DMS114 treated with DMSO at 0.1 percent for 48 hours (cell line): Measurements from ENCODE around the gene SOAT1.
"Not testable (repeated sequence)": the region's sequence is repeated elsewhere in the genome, so short reads cannot be mapped to it uniquely, and the experiment has no call there.

Source experiments
- DNase-seq: peaks from one replicate; lab custom pipeline; 2025; ENCODE audit not compliant: unreplicated experiment; lab: John Stamatoyannopoulos, UW

SOAT1 gene

DNA sequence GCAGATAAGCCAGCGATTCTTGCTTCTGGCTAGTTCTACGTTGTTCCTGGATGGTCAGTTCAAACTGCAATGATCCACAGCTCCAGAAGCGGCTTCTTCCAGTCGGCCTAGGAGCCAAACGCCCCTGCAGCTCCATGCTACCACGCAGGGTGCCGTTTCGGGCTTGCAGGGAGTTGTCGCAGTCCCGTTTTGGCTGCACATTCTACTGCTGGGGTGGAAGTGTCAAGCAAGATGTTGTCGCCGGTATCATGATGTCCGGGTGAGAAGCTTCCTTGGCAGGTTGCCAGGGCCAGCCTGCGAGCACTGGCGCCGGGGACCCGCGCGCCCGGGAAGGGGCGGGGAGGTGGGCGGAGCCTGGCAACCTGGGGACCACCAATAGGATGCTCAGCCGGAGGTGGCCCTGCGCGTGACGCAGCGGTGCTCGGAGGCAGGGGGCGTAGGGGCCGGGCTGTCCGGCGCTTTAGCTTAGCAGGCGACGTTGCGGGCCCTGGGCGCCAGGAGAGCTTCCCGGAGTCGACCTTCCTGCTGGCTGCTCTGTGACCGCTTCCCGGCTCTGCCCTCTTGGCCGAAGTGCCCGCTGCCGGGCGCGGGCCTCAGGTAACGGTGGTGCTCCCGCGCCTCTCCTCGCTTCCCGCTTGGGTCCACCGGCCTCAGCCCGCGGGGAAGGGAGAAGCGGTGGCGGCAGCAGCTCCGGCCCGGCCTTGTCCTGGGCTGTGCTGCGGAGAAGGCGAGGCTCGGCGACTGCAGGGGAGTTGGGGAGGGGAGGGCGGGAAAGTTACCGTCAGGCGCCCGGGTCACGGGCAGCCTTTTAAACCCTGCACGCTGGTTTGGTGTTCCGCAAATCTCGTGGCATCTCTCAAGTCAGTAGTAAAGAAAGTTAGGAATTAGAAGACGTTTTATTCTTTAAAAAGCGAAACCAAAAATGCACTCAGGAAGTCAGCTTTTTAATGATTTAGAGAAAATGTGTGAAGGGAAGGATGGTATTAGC lies at the start of gene SOAT1:
SOAT1 (plus strand) TSS at position 458 of the 988 bp plus-strand sequence. CDS start 8,888 bp downstream, outside the sequence.
- DNase-seq, result peak; percentile 80

DNA sequence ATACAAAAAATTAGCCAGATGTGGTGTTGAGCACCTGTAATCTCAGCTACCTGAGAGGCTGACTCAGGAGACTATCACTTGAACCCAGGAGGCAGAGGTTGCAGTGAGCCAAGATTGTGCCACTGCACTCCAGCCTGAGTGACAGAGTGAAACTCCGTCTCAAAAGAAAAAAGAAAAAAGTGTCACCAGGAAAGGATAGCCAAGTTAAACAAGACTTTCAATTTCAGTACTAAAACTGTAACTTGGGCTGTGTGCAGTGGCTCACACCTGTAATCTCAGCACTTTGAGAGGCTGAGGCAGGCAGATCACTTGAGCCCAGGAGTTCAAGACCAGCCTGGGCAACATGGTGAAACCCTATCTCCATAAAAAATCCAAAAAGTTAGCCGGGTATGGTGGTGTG lies 48.2 kb upstream of the SOAT1 start:
- not testable (repeated sequence) for DNase-seq

DNA sequence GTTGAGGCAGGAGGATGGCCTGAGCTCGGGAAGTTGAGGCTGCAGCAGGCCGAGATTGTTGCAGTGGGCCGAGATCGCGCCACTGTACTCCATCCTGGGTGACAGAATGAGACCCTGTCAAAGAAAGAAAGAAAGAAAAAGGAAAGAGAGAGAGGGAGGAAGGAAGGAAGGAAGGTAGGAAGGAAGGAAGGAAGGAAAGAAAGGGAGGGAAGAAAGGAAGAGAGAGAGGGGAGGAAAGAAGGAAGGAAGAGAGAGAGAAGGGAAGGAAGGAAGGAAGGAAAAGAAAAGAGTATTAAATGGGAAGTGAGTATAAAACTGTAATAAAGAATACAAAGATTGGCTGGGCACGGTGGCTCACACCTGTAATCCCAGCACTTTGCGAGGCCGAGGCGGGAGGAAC lies 45.7 kb upstream of the SOAT1 start:
- no peak for DNase-seq

DNA sequence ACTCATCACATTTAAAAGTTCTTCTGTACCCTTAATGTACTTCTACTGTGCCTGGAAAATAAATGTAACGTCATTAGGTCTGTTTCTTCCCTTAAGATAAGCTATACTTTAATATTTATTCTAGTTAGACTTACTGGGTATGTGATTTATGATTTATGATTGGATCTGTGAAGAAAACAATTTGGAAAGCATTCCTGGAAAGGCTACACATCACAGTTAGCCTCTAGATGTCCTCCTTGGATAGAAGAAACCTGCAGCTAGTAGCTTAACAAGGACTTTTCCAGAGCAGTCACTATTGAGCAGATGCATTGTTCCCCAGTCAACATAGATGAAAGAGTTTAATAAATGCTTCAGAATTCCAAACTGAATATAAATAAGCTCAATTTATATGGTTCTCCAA lies 41.9 kb upstream of the SOAT1 start:
- peak; percentile 38 for DNase-seq

DNA sequence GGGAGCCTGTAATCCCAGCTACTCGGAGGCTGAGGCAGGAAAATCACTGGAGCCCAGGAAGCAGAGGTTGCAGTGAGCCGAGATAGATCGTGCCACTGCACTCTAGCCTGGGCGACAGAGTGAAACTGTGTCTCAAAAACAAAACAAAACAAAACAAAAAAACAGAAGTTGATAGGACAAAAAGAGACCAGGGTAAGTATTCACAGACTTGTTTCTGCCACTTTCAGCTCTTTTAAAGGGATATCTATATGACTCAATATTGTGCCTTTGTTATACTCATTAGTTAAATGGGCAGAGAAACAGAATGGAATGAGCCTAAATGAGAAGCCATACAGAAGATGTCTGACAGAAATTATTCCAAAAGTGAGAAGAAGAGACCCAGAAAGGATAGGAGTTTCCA lies 41.0 kb upstream of the SOAT1 start:
- DNase-seq, result no peak

DNA sequence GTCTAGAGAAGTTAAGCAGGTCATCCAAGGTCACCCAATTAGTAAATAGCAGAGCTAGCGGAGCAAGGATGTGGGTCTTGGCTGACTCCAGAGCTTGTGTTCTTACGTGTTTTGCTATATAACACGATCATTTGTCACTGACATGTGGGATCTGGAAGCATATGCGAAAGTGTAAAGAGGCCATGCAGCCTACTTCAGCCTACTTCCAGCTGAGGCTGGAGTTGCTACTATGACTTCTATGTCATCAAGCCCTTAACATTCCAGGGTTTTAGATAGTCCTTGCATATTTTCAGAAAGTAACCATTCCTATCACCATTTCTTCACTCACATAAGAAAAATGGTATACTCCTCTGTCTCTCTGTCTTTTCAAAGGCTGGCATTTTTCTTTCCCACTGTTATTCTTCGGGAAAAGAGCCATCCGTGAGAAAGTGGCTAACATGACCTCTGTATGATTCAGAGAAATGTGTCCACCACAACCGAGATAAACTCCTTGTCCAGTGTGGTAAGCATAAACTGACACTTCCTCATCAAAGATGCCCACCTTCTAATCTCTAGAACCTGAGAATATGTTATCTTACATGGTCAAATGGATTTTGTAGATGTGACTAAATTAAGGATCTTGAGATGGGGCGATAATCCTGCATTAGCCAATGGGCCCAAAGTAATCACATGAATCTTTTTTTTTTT lies 40.2 kb upstream of the SOAT1 start:
- no peak for DNase-seq

DNA sequence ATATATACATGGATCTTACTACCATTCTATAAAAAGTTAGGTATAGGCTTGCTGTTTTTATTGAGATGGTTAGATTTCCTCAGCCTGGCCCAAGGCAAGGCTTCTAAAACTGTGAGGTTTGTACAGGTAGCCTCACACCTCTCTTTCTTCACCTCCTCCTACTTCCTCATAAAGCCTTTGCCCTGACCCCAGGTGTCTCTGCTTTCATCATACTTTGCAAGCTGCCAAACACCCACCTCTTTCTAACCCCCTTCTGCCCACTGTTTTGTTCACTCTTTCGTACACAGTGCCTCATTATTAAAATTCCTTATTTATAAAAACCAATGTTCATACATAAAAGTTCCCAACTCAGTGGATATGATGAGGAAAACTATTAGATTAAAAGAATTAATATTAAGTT lies 31.4 kb upstream of the SOAT1 start:
- no peak for DNase-seq

DNA sequence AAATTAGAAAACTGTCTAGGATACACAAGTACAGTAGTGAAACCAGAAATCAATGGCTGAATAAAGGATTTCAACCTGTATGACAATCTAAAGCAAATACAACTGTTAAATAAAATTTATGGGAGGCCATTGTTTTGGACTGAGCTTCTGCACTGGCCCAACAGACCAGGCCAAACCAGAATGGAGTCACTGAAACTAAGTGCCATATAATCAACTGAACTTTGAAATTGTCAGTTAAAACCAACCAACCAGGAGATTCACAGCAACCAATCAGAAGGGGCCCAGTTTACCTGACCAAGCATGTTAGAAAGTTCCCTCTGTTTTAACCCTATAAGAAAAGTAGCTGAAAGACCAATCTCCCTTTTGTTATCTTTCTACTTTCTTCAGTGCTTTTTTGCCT lies 30.5 kb upstream of the SOAT1 start:
- no peak for DNase-seq

DNA sequence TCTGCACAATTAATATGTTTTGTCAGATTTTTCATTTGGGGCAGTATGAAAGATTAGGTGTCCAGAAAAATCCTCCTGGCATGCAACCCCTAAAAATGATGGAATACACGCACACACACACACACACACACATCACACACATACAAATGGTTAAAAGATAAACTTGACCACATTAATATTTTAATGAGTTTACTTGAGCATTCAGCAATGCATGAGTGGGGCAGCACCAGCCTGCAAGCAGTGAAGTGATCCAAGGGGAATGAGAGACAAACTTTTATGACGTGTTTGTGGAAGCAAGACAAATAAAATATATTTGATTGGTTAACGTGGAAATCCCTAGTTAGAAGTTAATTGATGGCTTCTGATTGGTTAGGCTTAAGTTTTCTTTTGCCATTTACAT lies 29.1 kb upstream of the SOAT1 start:
- no peak for DNase-seq

DNA sequence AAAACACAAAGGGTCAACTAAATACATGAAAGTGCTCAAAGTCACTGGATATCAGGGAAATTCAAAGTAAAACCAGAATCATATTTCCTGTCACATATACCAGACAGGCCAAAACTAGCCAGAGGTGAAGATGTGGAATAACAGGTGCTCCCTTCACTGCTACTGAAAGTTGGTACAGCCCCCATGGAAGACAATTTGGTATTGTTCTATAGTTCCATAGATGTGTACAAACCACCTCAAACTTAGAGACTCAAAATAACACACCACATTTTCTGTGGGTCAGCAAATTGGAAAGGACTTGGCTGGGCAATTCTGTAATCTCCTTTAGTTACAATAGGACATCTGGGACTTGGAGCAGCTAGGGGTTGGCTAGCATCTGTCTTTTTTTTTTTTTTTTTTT lies 24.5 kb upstream of the SOAT1 start:
- DNase-seq, result no peak

DNA sequence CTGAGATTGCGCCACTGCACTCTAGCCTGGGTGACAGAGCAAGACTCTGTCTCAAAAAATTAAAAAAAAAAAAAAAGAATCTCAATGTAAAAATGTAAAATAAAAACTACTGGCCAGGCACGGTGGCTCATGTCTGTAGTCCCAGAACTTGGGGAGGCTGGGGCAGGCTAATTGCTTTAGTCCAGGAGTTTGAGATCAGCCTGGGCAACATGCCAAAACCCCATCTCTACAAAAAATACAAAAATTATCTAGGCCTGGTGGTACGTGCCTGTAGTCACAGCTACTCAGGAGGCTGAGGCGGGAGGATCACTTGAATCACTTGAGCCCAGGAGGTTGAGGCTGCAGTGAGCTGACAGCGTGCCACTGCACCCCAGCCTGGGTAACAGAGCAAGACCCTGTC lies 19.2 kb upstream of the SOAT1 start:
- DNase-seq, result not testable (repeated sequence)

DNA sequence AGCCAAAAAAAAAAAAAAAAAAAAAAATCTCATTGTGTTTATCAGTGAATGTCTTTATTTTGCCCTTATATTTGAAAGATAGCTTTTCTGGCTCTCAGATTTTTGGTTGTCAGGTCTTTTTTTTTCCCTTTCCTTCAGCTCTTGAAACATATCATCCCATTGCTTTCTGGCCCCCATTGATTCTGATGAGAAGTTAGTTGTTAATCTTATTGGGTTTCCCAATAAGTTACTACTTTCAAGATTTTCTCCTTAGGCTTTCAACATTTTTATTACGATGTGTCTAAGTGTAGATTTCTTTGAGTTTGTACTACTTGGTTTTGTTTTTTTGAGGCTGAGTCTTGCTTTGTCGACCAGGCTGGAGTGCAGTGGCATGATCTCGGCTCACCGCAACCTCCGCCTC lies 14.7 kb upstream of the SOAT1 start:
- no peak for DNase-seq

DNA sequence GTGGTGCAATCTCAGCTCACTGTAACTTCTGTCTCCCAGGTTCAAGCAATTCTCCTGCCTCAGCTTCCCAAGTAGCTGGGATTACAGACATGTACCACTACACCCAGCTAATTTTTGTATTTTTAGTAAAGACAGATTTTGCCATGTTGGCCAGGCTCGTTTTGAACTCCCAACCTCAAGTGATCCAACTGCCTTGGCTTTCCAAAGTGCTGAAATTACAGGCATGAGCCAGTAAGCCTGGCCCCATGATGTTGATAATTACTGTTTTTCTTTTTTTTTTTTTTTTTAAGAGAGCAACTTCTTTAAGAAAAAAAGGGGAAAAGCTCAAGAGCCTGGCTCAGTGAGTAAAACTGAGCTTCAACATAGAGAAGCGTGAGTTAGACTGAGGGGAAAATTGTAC lies 9.6 kb upstream of the SOAT1 start:
- DNase-seq, result no peak

DNA sequence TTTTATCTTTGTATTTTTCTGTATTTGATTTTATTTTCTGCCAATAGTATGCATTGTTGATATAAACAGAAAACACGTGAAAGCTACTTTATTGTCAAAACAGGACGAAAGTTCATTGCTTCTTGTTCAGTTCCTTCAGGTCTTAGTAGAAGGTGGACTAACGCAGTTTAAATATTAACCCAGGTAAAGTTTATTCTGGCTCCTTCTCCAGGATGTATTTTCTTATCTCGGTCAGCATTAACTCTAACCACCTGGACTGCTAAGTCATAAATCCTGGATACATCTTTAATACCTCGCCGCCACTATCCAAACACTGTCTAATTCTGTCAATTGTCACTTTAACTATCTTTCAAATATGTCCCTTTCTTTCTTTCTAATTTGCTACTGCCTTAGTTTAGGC lies 5.7 kb upstream of the SOAT1 start:
- DNase-seq, result no peak

DNA sequence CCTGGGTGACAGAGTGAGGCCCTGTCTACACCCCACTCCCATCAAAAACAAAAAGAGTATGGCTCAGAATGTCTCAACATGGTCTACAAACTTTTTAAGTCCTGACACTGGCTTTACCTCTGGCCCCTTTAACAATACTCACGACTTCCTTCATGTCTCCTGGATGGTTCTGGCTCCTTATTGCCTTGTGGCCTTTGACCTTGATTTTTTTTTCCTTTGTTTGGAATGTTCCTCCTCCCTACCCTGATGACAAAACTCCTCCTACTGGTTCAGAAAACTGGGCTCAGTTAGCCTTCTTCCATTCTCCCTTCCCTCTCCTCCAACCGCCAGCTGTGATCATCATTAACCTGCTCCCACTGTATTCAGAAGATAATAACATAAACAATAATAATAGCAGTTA lies 4.6 kb upstream of the SOAT1 start:
- DNase-seq, result no peak

DNA sequence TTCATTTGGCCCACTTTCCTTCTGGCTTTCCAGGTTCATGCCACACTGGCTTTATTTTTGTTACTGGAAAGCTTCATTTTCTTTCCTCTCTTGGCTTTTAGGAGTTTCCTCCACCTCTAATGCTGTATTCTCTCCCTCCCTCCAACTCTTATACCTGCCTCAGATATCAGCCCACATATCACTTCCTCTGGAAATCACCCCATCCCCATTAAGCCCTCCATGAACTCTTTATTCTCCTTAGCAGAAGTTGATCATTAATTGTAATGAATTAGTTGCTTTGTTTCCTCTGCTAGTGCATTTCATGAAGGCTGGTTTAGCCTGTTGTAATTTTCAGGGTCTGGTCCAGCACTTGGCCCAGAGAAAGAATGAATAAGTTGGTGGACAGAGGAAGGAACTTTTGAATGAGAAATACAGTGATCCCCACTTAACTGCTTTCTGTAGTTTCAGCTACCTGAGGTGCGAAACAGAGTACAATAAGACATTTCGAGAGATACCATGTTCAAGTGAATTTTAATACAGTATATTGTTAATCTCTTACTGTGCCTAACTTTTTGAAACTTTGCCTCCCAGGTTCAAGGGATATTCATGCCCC lies 1.7 kb downstream of the SOAT1 start:
- DNase-seq, result no peak

DNA sequence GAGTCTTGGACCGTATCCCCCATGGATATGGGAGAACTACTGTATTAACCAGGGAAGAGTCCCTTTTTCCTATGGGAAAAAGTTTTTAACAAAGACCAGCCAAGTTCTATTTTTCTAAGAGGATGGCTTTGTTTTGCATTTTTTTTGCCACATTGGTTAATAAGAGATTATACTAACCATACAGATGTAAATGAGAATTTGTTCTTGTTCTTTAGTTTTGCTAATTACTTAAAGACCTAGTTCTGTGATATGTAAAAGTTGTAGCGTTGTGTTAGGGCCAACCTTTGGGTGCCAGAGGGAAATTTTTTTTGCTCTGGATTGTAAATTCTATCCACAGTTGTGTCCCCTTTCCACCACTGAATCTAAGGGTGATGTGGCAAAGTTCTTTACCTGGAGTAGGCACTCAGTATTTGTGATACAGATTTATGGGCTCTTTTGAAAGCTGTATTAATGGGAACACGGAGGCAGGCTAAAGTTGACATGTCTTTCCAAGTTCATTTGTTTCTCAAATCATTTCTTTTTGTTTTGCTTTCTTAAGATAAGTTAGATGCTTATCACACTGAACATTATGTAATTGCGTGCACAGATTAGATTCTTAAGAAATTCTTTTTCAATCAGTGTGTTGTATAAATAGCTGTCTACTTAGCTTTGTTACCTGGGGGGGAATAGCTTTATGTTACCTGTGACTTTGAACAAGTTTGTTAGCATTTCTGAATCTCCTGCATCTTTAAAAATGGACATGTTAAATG lies 2.9 kb downstream of the SOAT1 start:
- no peak for DNase-seq

DNA sequence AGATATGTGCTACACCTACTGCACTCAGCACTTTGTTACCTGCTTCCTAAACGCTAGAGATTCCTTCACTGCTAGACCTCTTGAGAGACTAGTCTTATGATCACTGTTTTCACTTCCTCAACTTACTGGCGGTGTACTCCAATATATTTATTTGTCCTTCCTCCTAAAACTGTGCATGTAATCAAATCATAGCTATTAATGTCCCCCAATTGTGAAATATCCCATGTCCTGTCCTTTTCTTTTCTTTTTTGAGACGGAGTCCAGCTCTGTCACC lies 3.4 kb downstream of the SOAT1 start:
- no peak for DNase-seq

DNA sequence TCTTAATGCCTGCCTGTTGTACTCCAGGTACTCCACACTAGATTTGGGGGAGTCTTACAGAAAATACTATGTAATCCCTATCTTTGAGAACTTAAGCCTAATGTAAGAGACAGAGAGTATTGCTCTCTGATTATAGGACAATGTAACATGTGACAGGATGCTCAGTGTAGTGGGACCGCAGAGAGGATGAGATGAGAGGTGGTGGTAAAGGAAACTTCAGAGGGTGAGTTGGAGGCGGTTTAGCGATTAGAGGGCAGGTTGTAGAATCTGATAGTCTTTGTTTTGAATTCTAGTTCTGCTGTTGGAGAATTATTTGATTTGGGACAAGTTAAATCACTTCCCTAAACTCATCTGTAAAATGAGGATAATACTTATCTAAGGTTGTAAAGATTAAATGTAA lies 5.4 kb downstream of the SOAT1 start:
- DNase-seq, result no peak

DNA sequence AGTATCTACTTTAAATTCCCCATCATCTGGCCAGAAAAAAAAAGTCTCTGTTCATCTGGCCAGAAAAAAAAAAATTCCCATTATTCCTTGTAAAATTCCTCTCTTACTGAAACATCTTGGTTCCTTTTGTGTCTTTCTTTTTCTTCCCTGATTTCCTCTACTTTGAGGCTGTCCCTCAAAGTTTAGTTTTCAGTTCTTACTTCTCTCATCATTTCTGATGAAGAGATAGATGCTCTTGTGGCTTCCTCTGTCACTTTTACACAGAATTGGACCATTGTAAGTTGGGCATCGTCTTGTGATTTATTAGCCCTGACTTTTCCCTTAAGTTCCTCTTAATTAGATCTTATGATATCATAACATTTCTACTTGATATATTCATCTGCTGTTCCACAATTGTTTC lies 6.5 kb downstream of the SOAT1 start:
- DNase-seq, result no peak

DNA sequence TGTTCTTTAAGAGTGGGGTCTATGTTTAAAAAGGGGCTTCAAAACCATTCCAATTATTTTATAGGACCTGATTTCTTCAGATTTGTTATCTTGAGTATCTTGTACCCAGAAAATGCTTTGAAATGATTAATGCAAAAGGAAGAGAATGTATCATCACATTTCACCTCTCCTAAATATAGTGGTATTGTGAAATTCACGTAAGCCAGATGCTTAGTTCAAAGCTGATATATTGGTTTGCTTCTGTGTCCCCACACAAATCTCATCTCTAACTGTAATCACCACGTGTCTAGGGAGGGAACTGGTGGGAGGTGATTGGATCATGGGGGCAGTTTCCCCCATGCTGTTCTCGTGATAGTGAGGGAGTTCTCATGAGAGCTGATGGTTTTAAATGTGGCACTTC lies 8.5 kb downstream of the SOAT1 start:
- no peak for DNase-seq
